Measurements from ENCODE around the gene VMAC. TPM values are rescaled to one million over a fixed set of nuclear protein-coding genes. Genes with fewer than 3 reads are reported as not detected.
A peak's percentile ranks its signal among the peaks of the same experiment; 100 is the strongest.

The VMAC gene
- total and polyA plus RNA-seq, 2 of the 13 experiments (the other 11 are each of a cell fraction or from before 2014, with no cell fraction given): 2.4 TPM

GRCh38 chr19:5904352-5905113 lies at the start of gene VMAC (continued):
- TF ChIP-seq HNF4G (IDR thresholded peaks at IDR 0.05; ENCODE audit: borderline replicate concordance, low read depth, low read length) (no peak), HNF4G (CRISPR knock-in tag; IDR thresholded peaks at IDR 0.05; ENCODE audit: borderline replicate concordance, low read depth) (0 out of 2 replicates have a peak, but pooled peaks have one; percentile 32), CERS6 (CRISPR knock-in tag; IDR thresholded peaks at IDR 0.05) (no peak), MTERF4 (CRISPR knock-in tag; IDR thresholded peaks at IDR 0.05) (no peak), SIN3A (IDR thresholded peaks at IDR 0.05; ENCODE audit: borderline replicate concordance, low read depth, low read length) (peak; percentile 74; the same call in 1 of the 2 replicates), ZNF432 (CRISPR knock-in tag; IDR thresholded peaks at IDR 0.05; ENCODE audit: borderline replicate concordance) (no peak), ZSCAN9 (CRISPR knock-in tag; IDR thresholded peaks at IDR 0.05; ENCODE audit: borderline replicate concordance) (no peak), NR2C2 (CRISPR knock-in tag; IDR thresholded peaks at IDR 0.05; ENCODE audit: borderline replicate concordance) (no peak; the same call in 1 of the 2 replicates), LCORL (IDR thresholded peaks at IDR 0.05) (no peak; the same call in 1 of the 2 replicates), LCORL (CRISPR knock-in tag; IDR thresholded peaks at IDR 0.05) (no peak), ZFP36L2 (CRISPR knock-in tag; IDR thresholded peaks at IDR 0.05) (no peak), FUBP1 (CRISPR knock-in tag; IDR thresholded peaks at IDR 0.05; ENCODE audit: borderline replicate concordance) (no peak), ZNF687 (CRISPR knock-in tag; IDR thresholded peaks at IDR 0.05) (peak; percentile 59), PAWR (CRISPR knock-in tag; IDR thresholded peaks at IDR 0.05; ENCODE audit: borderline replicate concordance) (no peak), ZNF326 (CRISPR knock-in tag; IDR thresholded peaks at IDR 0.05; ENCODE audit: borderline replicate concordance) (no peak), POGK (CRISPR knock-in tag; conservative IDR thresholded peaks at IDR 0.05) (no peak), ZNF263 (CRISPR knock-in tag; IDR thresholded peaks at IDR 0.05) (no peak), ZNF776 (CRISPR knock-in tag; IDR thresholded peaks at IDR 0.05) (no peak), ARNT (IDR thresholded peaks at IDR 0.05) (no peak)
